Activated CD8-positive, alpha-beta T cell treated with anti-CD3 and anti-CD28 coated beads for 36 hours (primary cell): ENCODE measurements around the gene LCA5L. TPM values are rescaled to one million over a fixed set of nuclear protein-coding genes. Genes with fewer than 3 reads are reported as not detected.

Source experiments
- ATAC-seq: fragments of 200-7000 bp; cut with Tn5 transposase; one replicate; pipeline ENCODE4 v1.10.0; 2021; ENCODE audit warnings: mild to moderate bottlenecking, moderate library complexity
- CTCF ChIA-PET: fragments of 350-600 bp; sonication (Branson Sonifier 250); formaldehyde crosslinking; loops from one replicate; lab custom pipeline; 2021; ENCODE audit warnings: antibody characterized with exemption; lab: Charles Lee
- POLR2A ChIA-PET: fragments of 350-600 bp; sonication (Branson Sonifier 250); formaldehyde crosslinking; loops from one replicate; lab custom pipeline; 2021; ENCODE audit warnings: antibody characterized with exemption; lab: Charles Lee
- DNase-seq: peaks from one replicate; pipeline ENCODE4 v3.0.0-alpha.2; 2020
- H3K27ac Mint-ChIP-seq: one replicate; pipeline ENCODE4 v1.8.0; 2021; ENCODE audit warnings: mild to moderate bottlenecking, mixed read lengths
- H3K27me3 Mint-ChIP-seq: one replicate; pipeline ENCODE4 v1.8.0; 2021; ENCODE audit warnings: mixed read lengths
- H3K36me3 Mint-ChIP-seq: one replicate; pipeline ENCODE4 v1.8.0; 2021; ENCODE audit warnings: low read depth, mixed read lengths
- H3K4me1 Mint-ChIP-seq: one replicate; pipeline ENCODE4 v1.8.0; 2021; ENCODE audit warnings: low read depth, mixed read lengths
- H3K4me3 Mint-ChIP-seq: one replicate; pipeline ENCODE4 v1.8.0; 2021; ENCODE audit warnings: mild to moderate bottlenecking, moderate library complexity, mixed read lengths
- H3K9me3 Mint-ChIP-seq: one replicate; pipeline ENCODE4 v1.8.0; 2021; ENCODE audit warnings: mixed read lengths
- intact Hi-C: fragments of 100-400 bp; cut with micrococcal nuclease; formaldehyde crosslinking; loops from one replicate; pipeline ENCODE4 v1.10.0; 2022
- total RNA-seq, 2 experiments: library from RNA; stranded (reverse); gene quantifications; one replicate each; pipeline ENCODE4 v1.2.3, GENCODE V29; 2021
- TF ChIP-seq, protein P1 (sequence below): fragments of 200-600 bp; IDR thresholded peaks from one replicate; pipeline ENCODE4 v1.8.0; 2022; ENCODE audit warnings: antibody characterized with exemption, mild to moderate bottlenecking

Gene LCA5L
- total RNA-seq: under 1 TPM in 1 of 2 experiments, not detected in 1; 0.36 TPM

DNA sequence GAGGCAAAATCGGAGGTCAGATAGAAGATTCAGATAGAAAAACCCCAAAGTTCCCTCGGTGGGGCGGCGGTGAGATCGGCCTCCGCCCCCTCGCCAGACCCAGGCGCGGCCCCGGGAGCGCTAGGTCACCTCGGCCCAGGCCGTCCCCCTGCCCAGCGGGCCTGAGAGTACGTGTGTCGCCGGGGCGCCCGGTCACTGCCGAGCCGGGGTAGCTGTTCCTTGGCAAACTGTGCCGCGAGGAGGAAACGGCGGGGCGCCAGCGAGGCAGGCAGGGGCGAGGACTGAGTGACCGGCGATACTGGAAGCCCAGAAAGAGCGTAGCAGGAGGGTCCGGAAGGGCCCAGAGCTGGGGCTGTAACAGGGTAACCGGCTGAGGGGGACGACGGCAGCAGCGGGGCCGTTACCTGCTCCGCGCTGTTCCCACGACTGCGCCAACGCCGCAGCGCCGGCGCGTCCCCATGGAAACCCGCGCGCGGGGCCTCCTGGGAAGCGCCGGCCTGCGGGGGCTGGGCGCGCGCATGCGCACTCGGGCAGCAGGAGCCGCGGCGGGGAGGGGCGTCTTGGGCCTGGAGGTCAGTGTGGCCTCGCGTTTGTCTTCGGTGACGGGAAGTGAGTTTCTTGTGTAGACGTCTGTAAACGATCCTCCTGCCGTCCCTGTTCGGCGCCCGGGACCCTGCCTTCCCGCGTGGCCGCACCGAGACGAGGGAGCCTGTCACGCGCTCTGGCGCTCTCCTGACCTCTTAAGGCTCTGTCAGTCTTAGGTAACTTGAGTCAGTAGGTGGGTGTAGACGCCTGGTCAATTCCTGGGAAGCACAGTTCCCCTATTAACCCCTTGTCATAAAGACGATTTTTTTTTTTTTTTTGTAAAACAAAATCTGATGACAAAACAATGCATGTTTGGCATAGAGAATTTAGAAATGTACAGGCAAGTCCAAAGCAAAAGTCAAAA is at the start of gene LCA5L:
Gene LCA5L, minus strand, starts transcription at position 458 of the 949 bp plus-strand sequence. CDS start 17,285 bp downstream, outside the sequence.
- ChIA-PET CTCF (interaction anchor here (1.1 to 1.8 kb wide), 2 partner anchors 54 to 65 kb away, joined by 3 to 5 read pairs; a partner anchor contains a TSS), POLR2A (no interaction called here)
- Mint-ChIP-seq H3K27ac (peak within 1 kb of the TSS; percentile 96), H3K4me1 (peaks cover 9% of the 10 kb centered on the region), H3K9me3 (no peaks in the 10 kb centered on the region), H3K36me3 (no peaks in the 10 kb centered on the region), H3K4me3 (peak within 1 kb of the TSS; percentile 81), H3K27me3 (peaks cover 10% of the 10 kb centered on the region)
- DNase-seq (peak; percentile 90), ATAC-seq (peak; percentile 94)
- intact Hi-C loops: no loop called here
- TF ChIP-seq, protein P1, sequence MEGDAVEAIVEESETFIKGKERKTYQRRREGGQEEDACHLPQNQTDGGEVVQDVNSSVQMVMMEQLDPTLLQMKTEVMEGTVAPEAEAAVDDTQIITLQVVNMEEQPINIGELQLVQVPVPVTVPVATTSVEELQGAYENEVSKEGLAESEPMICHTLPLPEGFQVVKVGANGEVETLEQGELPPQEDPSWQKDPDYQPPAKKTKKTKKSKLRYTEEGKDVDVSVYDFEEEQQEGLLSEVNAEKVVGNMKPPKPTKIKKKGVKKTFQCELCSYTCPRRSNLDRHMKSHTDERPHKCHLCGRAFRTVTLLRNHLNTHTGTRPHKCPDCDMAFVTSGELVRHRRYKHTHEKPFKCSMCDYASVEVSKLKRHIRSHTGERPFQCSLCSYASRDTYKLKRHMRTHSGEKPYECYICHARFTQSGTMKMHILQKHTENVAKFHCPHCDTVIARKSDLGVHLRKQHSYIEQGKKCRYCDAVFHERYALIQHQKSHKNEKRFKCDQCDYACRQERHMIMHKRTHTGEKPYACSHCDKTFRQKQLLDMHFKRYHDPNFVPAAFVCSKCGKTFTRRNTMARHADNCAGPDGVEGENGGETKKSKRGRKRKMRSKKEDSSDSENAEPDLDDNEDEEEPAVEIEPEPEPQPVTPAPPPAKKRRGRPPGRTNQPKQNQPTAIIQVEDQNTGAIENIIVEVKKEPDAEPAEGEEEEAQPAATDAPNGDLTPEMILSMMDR: no peak

- Mint-ChIP-seq H3K4me3 (no peak overlapping the region), H3K36me3 (no peaks in the 10 kb centered on the region), H3K27me3 (no peaks in the 10 kb centered on the region), H3K9me3 (peaks cover 7% of the 10 kb centered on the region), H3K27ac (no peak overlapping the region), H3K4me1 (no peaks in the 10 kb centered on the region)
- DNase-seq (no peak), ATAC-seq (no peak)
- TF ChIP-seq, protein P1: no peak
- intact Hi-C loops: no loop called here
- ChIA-PET CTCF (interaction anchor here (1.3 kb wide), 1 partner anchor 29 kb away, joined by 5 read pairs; no protein-coding TSS in a partner anchor), POLR2A (no interaction called here)
These were observed 43.9 kb upstream of the LCA5L start for GRCh38 chr21:39489380-39489924.

DNA sequence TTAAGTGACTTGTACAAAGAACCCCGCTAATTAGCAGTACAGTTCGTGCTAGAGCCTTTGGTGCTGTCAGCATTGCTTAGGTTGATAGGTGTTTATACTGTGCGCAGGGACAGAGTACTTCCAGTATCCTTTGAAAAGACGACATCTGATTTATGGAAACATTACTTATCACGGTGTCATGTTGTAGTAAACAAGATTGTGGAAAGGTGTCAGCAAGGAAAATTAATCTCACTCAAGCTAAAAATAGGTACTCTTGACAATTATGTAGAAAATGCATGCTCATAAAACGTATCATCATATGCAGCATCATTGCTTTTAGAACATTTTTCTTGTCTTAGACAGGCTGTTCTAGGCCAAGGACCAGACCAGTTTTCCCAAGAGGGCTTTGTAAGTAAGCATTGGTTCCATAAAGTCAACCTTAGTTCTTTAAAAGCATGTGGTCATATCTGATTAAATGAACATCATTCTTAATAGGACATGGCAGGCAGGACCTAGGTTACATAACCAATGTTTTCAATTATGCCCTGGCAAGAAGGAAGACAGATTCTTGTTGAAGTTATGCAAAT is 39.2 kb upstream of the LCA5L start:
- DNase-seq (no peak), ATAC-seq (no peak)
- Mint-ChIP-seq H3K36me3 (no peaks in the 10 kb centered on the region), H3K9me3 (no peaks in the 10 kb centered on the region), H3K27me3 (no peaks in the 10 kb centered on the region), H3K27ac (no peak overlapping the region), H3K4me3 (no peak overlapping the region), H3K4me1 (no peaks in the 10 kb centered on the region)
- POLR2A ChIA-PET: no interaction called here
- TF ChIP-seq, protein P1: no peak
- CTCF ChIA-PET: no interaction called here
- intact Hi-C loops: no loop called here

DNA sequence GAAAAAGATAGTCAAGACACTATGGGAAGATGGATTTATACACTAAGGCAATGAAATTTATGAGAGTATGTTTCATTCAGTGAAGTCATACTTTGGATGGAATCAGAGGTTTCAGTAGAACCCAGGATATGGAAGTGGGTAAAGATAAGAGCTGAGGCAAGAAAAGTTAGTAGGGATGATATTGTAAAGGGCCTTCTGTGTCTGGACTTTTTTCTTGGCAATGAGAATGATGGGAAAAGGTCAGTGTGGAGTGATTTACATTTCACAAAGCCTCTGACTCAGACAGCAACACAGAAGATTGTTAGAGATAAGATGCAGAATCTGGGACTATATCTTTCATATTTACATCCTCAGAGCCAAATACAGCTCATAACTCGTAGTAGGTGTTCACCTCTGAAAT is 38.3 kb upstream of the LCA5L start:
- Mint-ChIP-seq H3K4me3 (no peak overlapping the region), H3K9me3 (no peaks in the 10 kb centered on the region), H3K27ac (no peak overlapping the region), H3K36me3 (no peaks in the 10 kb centered on the region), H3K27me3 (no peaks in the 10 kb centered on the region), H3K4me1 (no peaks in the 10 kb centered on the region)
- intact Hi-C loops: no loop called here
- ATAC-seq (no peak), DNase-seq (no peak)
- ChIA-PET CTCF (no interaction called here), POLR2A (no interaction called here)
- TF ChIP-seq, protein P1: no peak
